ACC112 (cell line): Measurements from ENCODE around the gene BCL2.
"Not testable (repeated sequence)": the region's sequence is repeated elsewhere in the genome, so short reads cannot be mapped to it uniquely, and the experiment has no call there.

Source experiments
- H2AFZ ChIP-seq: fragments of 200-600 bp; sonication (generic); one replicate; pipeline ENCODE4 v1.6.0; 2017; ENCODE audit warnings: antibody characterized with exemption, low read length; ENCODE audit not compliant: unreplicated experiment
- H3K27ac ChIP-seq: fragments of 200-600 bp; sonication (generic); 2 replicates; pipeline ENCODE4 v1.5.1; 2014; ENCODE audit warnings: low read depth, mild to moderate bottlenecking, antibody characterized with exemption, low read length, moderate library complexity
- H3K27me3 ChIP-seq: fragments of 200-600 bp; sonication (generic); 2 replicates; pipeline ENCODE4 v1.6.1; 2014; ENCODE audit warnings: mild to moderate bottlenecking, antibody characterized with exemption, low read length, moderate library complexity, mixed read lengths; ENCODE audit not compliant: insufficient read depth
- H3K36me3 ChIP-seq: fragments of 200-600 bp; sonication (generic); 2 replicates; pipeline ENCODE4 v1.6.1; 2016; ENCODE audit warnings: mild to moderate bottlenecking, antibody characterized with exemption, low read length, moderate library complexity, mixed read lengths; ENCODE audit not compliant: insufficient read depth
- H3K4me1 ChIP-seq: fragments of 200-600 bp; sonication (generic); one replicate; pipeline ENCODE4 v1.6.1; 2016; ENCODE audit warnings: low read length, mixed read lengths; ENCODE audit not compliant: insufficient read depth, unreplicated experiment, control insufficient read depth
- H3K4me3 ChIP-seq: fragments of 200-600 bp; sonication (generic); 2 replicates; pipeline ENCODE4 v1.5.1; 2014; ENCODE audit warnings: mild to moderate bottlenecking, low read depth, low read length
- H3K79me2 ChIP-seq: fragments of 200-600 bp; sonication (generic); one replicate; pipeline ENCODE4 v1.6.0; 2016; ENCODE audit warnings: low read length; ENCODE audit not compliant: control insufficient read depth, unreplicated experiment, insufficient read depth

Gene BCL2

GRCh38 chr18:63240531-63241316, 78.8 kb downstream of the BCL2 start:
- no peak overlapping the region for H2AFZ ChIP-seq
- no peaks in the 10 kb centered on the region for H3K27me3 ChIP-seq
- H3K27ac ChIP-seq = no peak overlapping the region
- H3K4me3 ChIP-seq = no peak overlapping the region
- peaks cover 18% of the 10 kb centered on the region for H3K4me1 ChIP-seq
- no peaks in the 10 kb centered on the region for H3K36me3 ChIP-seq
- H3K79me2 ChIP-seq = no peaks in the 10 kb centered on the region

GRCh38 chr18:63238693-63239075, 80.9 kb downstream of the BCL2 start:
- Histone ChIP-seq H3K4me1 (peaks cover 18% of the 10 kb centered on the region), H2AFZ (peak overlapping the region; percentile 64), H3K36me3 (no peaks in the 10 kb centered on the region), H3K27ac (peak overlapping the region; percentile 90), H3K79me2 (no peaks in the 10 kb centered on the region), H3K4me3 (no peak overlapping the region; the same call in 1 of the 2 replicates), H3K27me3 (no peaks in the 10 kb centered on the region)

GRCh38 chr18:63237881-63238692, 81.5 kb downstream of the BCL2 start:
- Histone ChIP-seq H3K27ac (peak overlapping the region; percentile 90), H3K79me2 (no peaks in the 10 kb centered on the region), H3K4me3 (peak overlapping the region; percentile 54), H3K36me3 (no peaks in the 10 kb centered on the region), H3K27me3 (no peaks in the 10 kb centered on the region), H3K4me1 (peaks cover 18% of the 10 kb centered on the region), H2AFZ (peak overlapping the region; percentile 64)

- Histone ChIP-seq H3K4me1 (peaks cover 18% of the 10 kb centered on the region), H3K4me3 (peak overlapping the region; percentile 54), H3K79me2 (no peaks in the 10 kb centered on the region), H3K27me3 (no peaks in the 10 kb centered on the region), H3K27ac (peak overlapping the region; percentile 90), H3K36me3 (no peaks in the 10 kb centered on the region), H2AFZ (peak overlapping the region; percentile 64)
These were observed 82.4 kb downstream of the BCL2 start for GRCh38 chr18:63236921-63237846.

- H3K4me3 ChIP-seq = no peak overlapping the region
- H2AFZ ChIP-seq = no peak overlapping the region
- H3K4me1 ChIP-seq = peaks cover 18% of the 10 kb centered on the region
- no peaks in the 10 kb centered on the region for H3K79me2 ChIP-seq
- H3K27ac ChIP-seq = no peak overlapping the region
- H3K27me3 ChIP-seq = no peaks in the 10 kb centered on the region
- H3K36me3 ChIP-seq = no peaks in the 10 kb centered on the region
These were observed 83.2 kb downstream of the BCL2 start for GRCh38 chr18:63236406-63236805.

GRCh38 chr18:63235920-63236319, 83.6 kb downstream of the BCL2 start:
- H3K4me1 ChIP-seq = peaks cover 18% of the 10 kb centered on the region
- not testable (repeated sequence) for H3K79me2 ChIP-seq, H3K36me3 ChIP-seq, H3K27ac ChIP-seq, H3K27me3 ChIP-seq, H3K4me3 ChIP-seq, H2AFZ ChIP-seq

- Histone ChIP-seq H3K4me1 (peaks cover 18% of the 10 kb centered on the region), H2AFZ (no peak overlapping the region), H3K27ac (no peak overlapping the region), H3K79me2 (no peaks in the 10 kb centered on the region), H3K4me3 (no peak overlapping the region), H3K27me3 (no peaks in the 10 kb centered on the region), H3K36me3 (no peaks in the 10 kb centered on the region)
These were observed 84.7 kb downstream of the BCL2 start for GRCh38 chr18:63234841-63235240.

GRCh38 chr18:63234432-63234831, 85.1 kb downstream of the BCL2 start:
- H2AFZ ChIP-seq = no peak overlapping the region
- no peaks in the 10 kb centered on the region for H3K36me3 ChIP-seq
- H3K4me3 ChIP-seq = no peak overlapping the region
- peaks cover 18% of the 10 kb centered on the region for H3K4me1 ChIP-seq
- H3K27ac ChIP-seq = no peak overlapping the region
- no peaks in the 10 kb centered on the region for H3K27me3 ChIP-seq
- no peaks in the 10 kb centered on the region for H3K79me2 ChIP-seq

- Histone ChIP-seq H3K4me1 (peaks cover 10% of the 10 kb centered on the region), H3K79me2 (no peaks in the 10 kb centered on the region), H3K27ac (no peak overlapping the region), H3K36me3 (no peaks in the 10 kb centered on the region), H3K4me3 (no peak overlapping the region), H3K27me3 (no peaks in the 10 kb centered on the region), H2AFZ (no peak overlapping the region)
These were observed 86.2 kb downstream of the BCL2 start for GRCh38 chr18:63233334-63233733.

GRCh38 chr18:63232826-63233225, 86.7 kb downstream of the BCL2 start:
- no peaks in the 10 kb centered on the region for H3K79me2 ChIP-seq
- no peaks in the 10 kb centered on the region for H3K36me3 ChIP-seq
- H3K4me1 ChIP-seq = peaks cover 9% of the 10 kb centered on the region
- no peak overlapping the region for H3K27ac ChIP-seq
- H2AFZ ChIP-seq = no peak overlapping the region
- no peaks in the 10 kb centered on the region for H3K27me3 ChIP-seq
- no peak overlapping the region for H3K4me3 ChIP-seq
